Esophagus squamous epithelium (tissue), 4 donors: ENCODE measurements around the gene SVBP.

Source experiments
- CTCF ChIP-seq, 6 experiments: fragments of 450-650 bp in 4 of 6; fragments of 200-600 bp in 2 of 6; sonication (generic) in 2 of 6; IDR thresholded peaks; one replicate each; pipeline ENCODE4 v1.5.1; 2016 to 2019; ENCODE audit warnings: antibody characterized with exemption in 6 of 6, mild to moderate bottlenecking in 4 of 6, moderate library complexity in 4 of 6
- POLR2A ChIP-seq, 4 donors: fragments of 450-650 bp; IDR thresholded peaks; one replicate each; pipeline ENCODE4 v1.6.1; 2017; ENCODE audit warnings: antibody characterized with exemption in 4 of 4, mild to moderate bottlenecking in 4 of 4, moderate library complexity in 3 of 4

DNA sequence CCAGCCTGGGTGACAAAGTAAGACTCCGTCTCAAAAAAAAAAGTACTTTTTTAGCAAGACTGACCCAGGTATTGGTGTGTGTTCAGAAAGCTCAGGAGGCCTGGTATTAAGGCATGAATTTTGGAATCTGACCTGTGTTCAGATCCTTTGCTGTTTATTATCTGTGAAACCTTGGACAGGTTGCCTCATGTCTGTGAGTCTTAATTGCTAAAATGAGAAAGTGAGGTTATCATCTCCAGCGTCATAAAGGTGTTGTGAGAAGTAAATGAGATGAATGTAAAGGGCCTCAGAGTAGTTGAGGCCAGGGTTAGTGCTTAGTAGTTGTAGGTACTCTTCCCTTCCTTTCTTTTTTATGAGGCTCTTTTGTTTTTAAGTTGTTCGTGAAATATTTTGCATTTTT, 47.4 kb downstream of the SVBP start:
- no peak for TF ChIP-seq CTCF (IDR thresholded peaks at IDR 0.05)
- no peak for TF ChIP-seq POLR2A (IDR thresholded peaks at IDR 0.05)
